GM12865 (cell line): ENCODE results near the gene HSP90AA1.

Source experiments
- DNase-seq: peaks from one replicate; pipeline ENCODE4 v3.0.0; 2010; ENCODE audit warnings: low read depth
- H3K4me3 ChIP-seq: 2 replicates; pipeline ENCODE4 v1.5.1; 2011; ENCODE audit warnings: mild to moderate bottlenecking, low read depth, low read length, control low read depth
- CTCF ChIP-seq: IDR thresholded peaks from 2 replicates; pipeline ENCODE4 v1.5.1; 2011; ENCODE audit warnings: low read length, control low read depth, low read depth, inconsistent platforms; ENCODE audit not compliant: insufficient read depth; ENCODE audit errors: missing control alignments

Gene HSP90AA1

GRCh38 chr14:102055181-102055901, 31.5 kb downstream of the HSP90AA1 start:
- no peak for DNase-seq
- no peak overlapping the region for H3K4me3 ChIP-seq
- TF ChIP-seq CTCF, result no peak

DNA sequence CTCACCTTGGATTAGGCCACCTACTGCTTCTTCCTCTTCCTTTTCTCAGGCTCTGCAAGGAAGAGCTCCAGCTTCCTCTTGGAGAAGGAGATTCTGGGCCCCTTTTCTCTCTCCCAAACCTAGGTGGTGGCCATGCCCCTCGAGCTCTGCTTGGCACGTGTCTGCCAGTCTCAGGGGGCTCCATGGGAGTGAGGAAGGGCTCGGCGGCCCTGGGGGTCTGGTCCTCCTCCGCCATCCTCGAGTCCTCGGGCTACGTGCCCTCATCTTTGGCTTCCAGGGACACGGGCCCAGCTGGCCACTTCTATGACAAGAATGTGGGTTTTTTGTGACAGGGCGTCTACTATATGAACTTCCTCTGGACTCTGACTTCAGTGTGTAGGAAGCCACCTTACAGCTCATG, 34.3 kb downstream of the HSP90AA1 start:
- DNase-seq, result no peak
- TF ChIP-seq CTCF, result no peak
- no peak overlapping the region for H3K4me3 ChIP-seq

DNA sequence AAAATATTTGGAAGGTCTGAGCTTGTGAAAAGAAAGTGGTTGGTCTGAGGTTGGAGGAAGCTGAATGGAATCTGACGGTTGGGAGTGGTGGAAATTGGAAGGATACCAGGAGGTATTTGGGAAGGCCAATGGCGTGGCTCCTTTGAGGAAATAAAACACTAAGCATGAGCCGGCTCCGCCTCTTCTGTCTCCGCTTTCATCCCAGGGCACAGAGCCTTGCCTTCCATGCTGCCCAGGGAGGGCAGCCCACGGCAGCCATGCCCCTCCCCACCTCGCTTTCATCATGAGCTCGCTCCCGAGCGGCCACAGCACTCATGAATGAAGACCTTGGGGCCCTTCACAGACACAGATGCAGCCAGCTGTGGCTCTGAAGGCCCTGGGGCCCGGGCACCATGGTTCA, 36.2 kb downstream of the HSP90AA1 start:
- no peak for TF ChIP-seq CTCF
- DNase-seq, result no peak
- H3K4me3 ChIP-seq, result no peak overlapping the region

DNA sequence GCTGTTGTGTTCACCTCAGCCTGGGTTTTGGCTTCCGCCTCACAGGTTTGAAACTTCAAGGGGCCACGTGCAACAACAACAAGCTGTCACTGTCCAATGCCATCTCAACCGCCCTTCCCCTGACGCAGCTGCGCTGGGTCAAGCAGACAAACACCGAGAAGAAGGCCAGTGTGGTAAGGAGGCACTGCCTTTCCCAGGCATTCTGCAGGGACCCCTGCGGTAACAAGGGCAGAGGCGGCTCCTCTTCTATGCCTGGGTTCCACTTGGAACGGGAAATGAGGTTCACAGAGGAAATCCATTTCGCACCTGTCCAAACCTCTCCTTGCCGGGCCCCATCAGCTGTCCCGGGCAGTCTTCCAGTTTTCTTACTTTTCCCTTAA, 36.8 kb downstream of the HSP90AA1 start:
- no peak for TF ChIP-seq CTCF
- no peak overlapping the region for H3K4me3 ChIP-seq
- no peak for DNase-seq

- H3K4me3 ChIP-seq, result no peak overlapping the region
Measured at GRCh38 chr14:102049258-102050025, 37.4 kb downstream of the HSP90AA1 start.

DNA sequence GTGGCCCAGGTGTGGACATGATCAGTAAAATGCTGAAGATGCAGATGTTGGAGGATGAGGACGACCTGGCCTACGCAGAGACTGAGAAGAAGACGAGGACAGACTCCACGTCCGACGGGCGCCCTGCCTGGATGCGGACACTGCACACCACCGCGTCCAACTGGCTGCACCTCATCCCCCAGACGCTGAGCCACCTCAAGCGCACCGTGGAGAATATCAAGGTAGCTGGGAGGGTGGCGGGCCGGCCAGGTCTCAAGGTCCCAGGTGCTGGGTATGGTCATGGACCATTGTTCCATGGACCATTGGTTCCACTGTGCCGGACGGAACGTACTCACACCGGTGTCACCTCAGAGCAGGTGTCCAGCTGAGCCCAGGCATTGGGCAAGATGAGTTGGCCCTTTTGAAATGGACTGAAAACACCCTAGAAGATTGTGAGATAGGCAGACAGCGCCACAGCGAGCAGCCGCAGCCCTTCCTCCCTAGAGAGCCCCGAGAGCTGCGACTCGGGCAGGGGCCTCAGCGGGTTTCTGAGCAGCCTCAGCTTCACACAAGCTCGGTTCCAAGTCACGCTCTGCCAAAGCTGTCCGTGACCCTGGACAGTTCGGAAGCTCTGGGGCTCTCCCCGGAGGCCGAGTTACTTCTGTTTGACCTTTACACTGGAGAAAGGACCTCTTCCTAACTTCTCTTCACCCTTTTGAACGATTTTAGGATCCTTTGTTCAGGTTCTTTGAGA, 38.9 kb downstream of the HSP90AA1 start:
- no peak for DNase-seq
- no peak for TF ChIP-seq CTCF
- no peak overlapping the region for H3K4me3 ChIP-seq

More at GRCh38 chr14:102049258-102050025, 37.4 kb downstream of the HSP90AA1 start:
- TF ChIP-seq CTCF, result no peak
- DNase-seq, result no peak
